IMR-90 (cell line): ENCODE results near the gene S100Z. TPM values are rescaled to one million over a fixed set of nuclear protein-coding genes. Genes with fewer than 3 reads are reported as not detected.

Source experiments
- ATAC-seq: fragments of 200-7000 bp; cut with Tn5 transposase; 2 replicates; pipeline ENCODE4 v1.9.1; 2020; ENCODE audit warnings: low read depth, mild to moderate bottlenecking, moderate library complexity
- BruUV-seq: library from RNA; stranded (reverse); fragments of 400-500 nt; replicated peaks from 2 replicates; lab custom pipeline; 2021; lab: Mats Ljungman, UMichigan
- CTCF ChIA-PET: fragments of 300-600 bp; formaldehyde crosslinking; extraction: SDS; loops from one replicate; lab custom pipeline; 2021; ENCODE audit warnings: antibody characterized with exemption; lab: Yijun Ruan, JAX
- POLR2A ChIA-PET: fragments of 300-600 bp; sonication (Branson Sonifier 250); formaldehyde crosslinking; loops from one replicate; lab custom pipeline; 2022; ENCODE audit warnings: antibody characterized with exemption; ENCODE audit not compliant: unreplicated experiment; lab: Charles Lee
- DNase-seq: peaks from one replicate; pipeline ENCODE4 v3.0.0; 2013
- H2AFZ ChIP-seq: replicated peaks from 2 replicates; pipeline ENCODE3; 2013; ENCODE audit warnings: low read length, mild to moderate bottlenecking; ENCODE audit not compliant: poor library complexity
- H2AK5ac ChIP-seq: 2 replicates; pipeline ENCODE4 v1.6.1; 2013; ENCODE audit warnings: low read depth, low read length, inconsistent platforms
- H2AK9ac ChIP-seq: replicated peaks from 2 replicates; pipeline ENCODE3; 2013; ENCODE audit warnings: mild to moderate bottlenecking, low read depth, low read length, moderate library complexity; ENCODE audit not compliant: poor library complexity
- H2BK120ac ChIP-seq: 2 replicates; pipeline ENCODE4 v1.6.1; 2013; ENCODE audit warnings: low read depth, low read length, inconsistent platforms
- H2BK15ac ChIP-seq: 3 replicates; pipeline ENCODE4 v1.6.1; 2013; ENCODE audit warnings: low read depth, low read length, inconsistent platforms
- H2BK20ac ChIP-seq: 2 replicates; pipeline ENCODE4 v1.6.1; 2013; ENCODE audit warnings: low read depth, mild to moderate bottlenecking, inconsistent platforms, low read length, moderate library complexity
- H2BK5ac ChIP-seq: 2 replicates; pipeline ENCODE4 v1.6.1; 2013; ENCODE audit warnings: mild to moderate bottlenecking, low read depth, low read length, inconsistent platforms; ENCODE audit not compliant: poor library complexity, severe bottlenecking
- H3K14ac ChIP-seq: replicated peaks from 2 replicates; pipeline ENCODE4 v1.6.1; 2013; ENCODE audit warnings: low read depth, low read length, inconsistent platforms
- H3K18ac ChIP-seq: 2 replicates; pipeline ENCODE4 v1.6.1; 2013; ENCODE audit warnings: low read depth, low read length, control low read depth
- H3K23ac ChIP-seq: 2 replicates; pipeline ENCODE4 v1.6.1; 2013; ENCODE audit warnings: low read depth, low read length, inconsistent platforms
- H3K27ac ChIP-seq: 2 replicates; pipeline ENCODE4 v1.5.1; 2013; ENCODE audit warnings: mild to moderate bottlenecking, control low read depth, low read length; ENCODE audit not compliant: insufficient read depth
- H3K27me3 ChIP-seq: 2 replicates; pipeline ENCODE4 v1.6.1; 2013; ENCODE audit warnings: low read length; ENCODE audit not compliant: control insufficient read depth, insufficient read depth
- H3K36me3 ChIP-seq: 2 replicates; pipeline ENCODE4 v1.6.1; 2013; ENCODE audit warnings: low read length, mixed read lengths; ENCODE audit not compliant: control insufficient read depth, insufficient read depth
- H3K4ac ChIP-seq: 2 replicates; pipeline ENCODE4 v1.6.1; 2013; ENCODE audit warnings: low read depth, low read length, inconsistent platforms
- H3K4me1 ChIP-seq: 2 replicates; pipeline ENCODE4 v1.6.1; 2013; ENCODE audit warnings: low read length, mixed read lengths; ENCODE audit not compliant: control insufficient read depth, insufficient read depth
- H3K4me2 ChIP-seq: 2 replicates; pipeline ENCODE4 v1.6.1; 2013; ENCODE audit warnings: low read depth, mild to moderate bottlenecking, control low read depth, low read length, moderate library complexity
- H3K4me3 ChIP-seq: 2 replicates; pipeline ENCODE4 v1.5.1; 2013; ENCODE audit warnings: low read depth, mild to moderate bottlenecking, control low read depth, low read length, moderate library complexity; ENCODE audit not compliant: insufficient read depth
- H3K56ac ChIP-seq: 2 replicates; pipeline ENCODE4 v1.6.1; 2013; ENCODE audit warnings: low read length, inconsistent platforms; ENCODE audit not compliant: insufficient read depth; ENCODE audit errors: extremely low read depth
- H3K79me1 ChIP-seq, 2 experiments: 2 replicates each; pipeline ENCODE4 v1.6.1; 2013; ENCODE audit warnings: low read length in 2 of 2, inconsistent platforms in 1 of 2, low read depth in 1 of 2
- H3K9ac ChIP-seq: 2 replicates; pipeline ENCODE4 v1.6.1; 2013; ENCODE audit warnings: low read depth, low read length, control low read depth
- H3K9me1 ChIP-seq: 2 replicates; pipeline ENCODE4 v1.6.1; 2013; ENCODE audit warnings: low read length, inconsistent platforms; ENCODE audit not compliant: insufficient read depth
- H3K9me3 ChIP-seq: 2 replicates; pipeline ENCODE4 v1.6.1; 2013; ENCODE audit warnings: low read length; ENCODE audit not compliant: control insufficient read depth, insufficient read depth
- H4K20me1 ChIP-seq: 2 replicates; pipeline ENCODE4 v1.6.1; 2013; ENCODE audit warnings: low read length, inconsistent platforms; ENCODE audit not compliant: insufficient read depth
- H4K5ac ChIP-seq: 2 replicates; pipeline ENCODE4 v1.6.1; 2013; ENCODE audit warnings: mild to moderate bottlenecking, low read depth, low read length, control low read depth
- H4K8ac ChIP-seq, 2 experiments: 2 replicates each; pipeline ENCODE4 v1.6.1; 2013; ENCODE audit warnings: low read depth in 2 of 2, low read length in 2 of 2, control low read depth in 1 of 2, inconsistent platforms in 1 of 2
- H4K91ac ChIP-seq: 2 replicates; pipeline ENCODE4 v1.6.1; 2013; ENCODE audit warnings: low read depth, low read length, inconsistent platforms; ENCODE audit not compliant: insufficient read depth
- BHLHE40 ChIP-seq: fragments of 150-350 bp; IDR thresholded peaks from 2 replicates; pipeline ENCODE4 v1.6.1; 2016; ENCODE audit warnings: mild to moderate bottlenecking, low read depth, low read length
- CEBPB ChIP-seq: IDR thresholded peaks from 2 replicates; pipeline ENCODE4 v1.6.1; 2012; ENCODE audit warnings: low read depth, low read length, improper control_type of control experiment
- CHD1 ChIP-seq: IDR thresholded peaks from 2 replicates; pipeline ENCODE4 v1.6.1; 2012; ENCODE audit warnings: low read depth, low read length, improper control_type of control experiment
- FOS ChIP-seq: fragments of 150-350 bp; IDR thresholded peaks from 2 replicates; pipeline ENCODE4 v1.6.1; 2016; ENCODE audit warnings: low read depth, low read length
- MAFK ChIP-seq: IDR thresholded peaks from 2 replicates; pipeline ENCODE4 v1.6.1; 2012; ENCODE audit warnings: low read depth, low read length, improper control_type of control experiment
- MAZ ChIP-seq: IDR thresholded peaks from 2 replicates; pipeline ENCODE4 v1.6.1; 2012; ENCODE audit warnings: low read depth, mild to moderate bottlenecking, low read length, improper control_type of control experiment, moderate library complexity, borderline replicate concordance
- RAD21 ChIP-seq: IDR thresholded peaks from 2 replicates; pipeline ENCODE4 v1.6.1; 2012; ENCODE audit warnings: low read length, improper control_type of control experiment
- RFX5 ChIP-seq: IDR thresholded peaks from 2 replicates; pipeline ENCODE4 v1.8.0; 2012; ENCODE audit warnings: low read depth, mild to moderate bottlenecking, low read length, moderate library complexity
- SMC3 ChIP-seq: fragments of 150-350 bp; IDR thresholded peaks from 2 replicates; pipeline ENCODE4 v1.6.1; 2016; ENCODE audit warnings: low read depth, mild to moderate bottlenecking, antibody characterized with exemption, low read length, moderate library complexity
- USF2 ChIP-seq: fragments of 150-350 bp; IDR thresholded peaks from 2 replicates; pipeline ENCODE4 v1.6.1; 2017; ENCODE audit warnings: mild to moderate bottlenecking, antibody characterized with exemption, low read length, low read depth
- WGBS, 2 experiments: methylation state at CpG; one replicate each; pipeline versions ENCODE4 v1.1.5 to v1.1.7; 2013; ENCODE audit warnings: missing lambda C conversion rate in 2 of 2; ENCODE audit not compliant: insufficient read length in 1 of 2; ENCODE audit errors: extremely low coverage in 2 of 2; 5-methylcytosine and 5-hydroxymethylcytosine counted together
- dilution Hi-C: fragments of 300-500 bp; cut with HindIII; formaldehyde crosslinking; loops from one replicate; pipeline ENCODE4 v1.14.3; 2018; ENCODE audit warnings: low sequenced_read_pairs; ENCODE audit not compliant: unreplicated experiment
- in situ Hi-C: fragments of 300-500 bp; cut with MboI; formaldehyde crosslinking; loops from 3 replicates; pipeline ENCODE4 v1.14.3; 2019; ENCODE audit warnings: low sequenced_read_pairs, inconsistent platforms, mixed read lengths
- intact Hi-C: fragments of 100-400 bp; cut with micrococcal nuclease; formaldehyde crosslinking; loops from 2 replicates; pipeline ENCODE4 v1.10.0; 2022
- polyA plus RNA-seq, 3 experiments: library from polyadenylated mRNA; depleted of rRNA; stranded (reverse); fragments of >200 nt; gene quantifications; 2 replicates each; pipeline ENCODE4 v1.2.3, GENCODE V29; 2012; ENCODE audit warnings: low replicate concordance in 1 of 3
- total RNA-seq: library from RNA; depleted of rRNA; stranded (reverse); fragments of >200 nt; gene quantifications from 2 replicates; pipeline ENCODE4 v1.2.3, GENCODE V29; 2012
- TF ChIP-seq, protein P1 (sequence below): fragments of 150-350 bp; IDR thresholded peaks from 2 replicates; pipeline ENCODE4 v1.6.1; 2016; ENCODE audit warnings: low read depth, mild to moderate bottlenecking, low read length, moderate library complexity, borderline replicate concordance
- TF ChIP-seq, protein P2 (sequence below): conservative IDR thresholded peaks from 2 replicates; pipeline ENCODE4 v1.5.1; 2012; ENCODE audit warnings: mild to moderate bottlenecking, low read depth, low read length, improper control_type of control experiment

The S100Z gene
- total and polyA plus RNA-seq, 2 of the 4 experiments (the other 2 are of a cell fraction): not detected

GRCh38 chr5:76920491-76920890 lies 70.7 kb downstream of the S100Z start:
- Histone ChIP-seq H3K4ac (no peak overlapping the region), H4K91ac (no peak overlapping the region), H2AK9ac (no peak overlapping the region), H4K8ac (no peak overlapping the region), H3K27me3 (peaks cover 4% of the 10 kb centered on the region), H3K9me1 (no peaks in the 10 kb centered on the region; the same call in 1 of the 2 replicates), H2AFZ (no peak overlapping the region), H2BK5ac (no peak overlapping the region), H2BK120ac (no peak overlapping the region), H4K5ac (no peak overlapping the region), H2AK5ac (no peak overlapping the region), H3K4me1 (no peaks in the 10 kb centered on the region), H4K20me1 (no peaks in the 10 kb centered on the region), H3K4me3 (no peak overlapping the region), H3K27ac (no peak overlapping the region), H3K14ac (no peak overlapping the region), H3K4me2 (no peak overlapping the region), H3K56ac (no peak overlapping the region), H3K18ac (no peak overlapping the region), H3K36me3 (no peaks in the 10 kb centered on the region), H2BK15ac (no peak overlapping the region), H3K9ac (no peak overlapping the region), H2BK20ac (no peak overlapping the region), H3K79me1 (no peaks in the 10 kb centered on the region), H3K23ac (no peak overlapping the region), H3K9me3 (no peaks in the 10 kb centered on the region)
- 49% methylated on average over 3 of the region's 4 CpGs; no CpG with 5 or more reads in 1 of the 2 experiments for WGBS, 2 experiments
- TF ChIP-seq RFX5 (no peak), MAFK (no peak), CHD1 (no peak), USF2 (no peak), SMC3 (no peak), RAD21 (no peak), BHLHE40 (no peak), CEBPB (no peak), MAZ (no peak), FOS (no peak)
- TF ChIP-seq, protein P1, sequence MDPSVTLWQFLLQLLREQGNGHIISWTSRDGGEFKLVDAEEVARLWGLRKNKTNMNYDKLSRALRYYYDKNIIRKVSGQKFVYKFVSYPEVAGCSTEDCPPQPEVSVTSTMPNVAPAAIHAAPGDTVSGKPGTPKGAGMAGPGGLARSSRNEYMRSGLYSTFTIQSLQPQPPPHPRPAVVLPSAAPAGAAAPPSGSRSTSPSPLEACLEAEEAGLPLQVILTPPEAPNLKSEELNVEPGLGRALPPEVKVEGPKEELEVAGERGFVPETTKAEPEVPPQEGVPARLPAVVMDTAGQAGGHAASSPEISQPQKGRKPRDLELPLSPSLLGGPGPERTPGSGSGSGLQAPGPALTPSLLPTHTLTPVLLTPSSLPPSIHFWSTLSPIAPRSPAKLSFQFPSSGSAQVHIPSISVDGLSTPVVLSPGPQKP: no peak
- TF ChIP-seq, protein P2, sequence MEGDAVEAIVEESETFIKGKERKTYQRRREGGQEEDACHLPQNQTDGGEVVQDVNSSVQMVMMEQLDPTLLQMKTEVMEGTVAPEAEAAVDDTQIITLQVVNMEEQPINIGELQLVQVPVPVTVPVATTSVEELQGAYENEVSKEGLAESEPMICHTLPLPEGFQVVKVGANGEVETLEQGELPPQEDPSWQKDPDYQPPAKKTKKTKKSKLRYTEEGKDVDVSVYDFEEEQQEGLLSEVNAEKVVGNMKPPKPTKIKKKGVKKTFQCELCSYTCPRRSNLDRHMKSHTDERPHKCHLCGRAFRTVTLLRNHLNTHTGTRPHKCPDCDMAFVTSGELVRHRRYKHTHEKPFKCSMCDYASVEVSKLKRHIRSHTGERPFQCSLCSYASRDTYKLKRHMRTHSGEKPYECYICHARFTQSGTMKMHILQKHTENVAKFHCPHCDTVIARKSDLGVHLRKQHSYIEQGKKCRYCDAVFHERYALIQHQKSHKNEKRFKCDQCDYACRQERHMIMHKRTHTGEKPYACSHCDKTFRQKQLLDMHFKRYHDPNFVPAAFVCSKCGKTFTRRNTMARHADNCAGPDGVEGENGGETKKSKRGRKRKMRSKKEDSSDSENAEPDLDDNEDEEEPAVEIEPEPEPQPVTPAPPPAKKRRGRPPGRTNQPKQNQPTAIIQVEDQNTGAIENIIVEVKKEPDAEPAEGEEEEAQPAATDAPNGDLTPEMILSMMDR: no peak
- DNase-seq (no peak), ATAC-seq (no peak)
- POLR2A ChIA-PET: no interaction called here
- no TSS peak for BruUV-seq
- intact Hi-C loops: no loop called here
- CTCF ChIA-PET: no interaction called here
- in situ Hi-C loops: no loop called here
- dilution Hi-C loops: no loop called here
